SK-N-MC (cell line): Measurements from ENCODE around the gene SELENOO.
A peak's percentile ranks its signal among the peaks of the same experiment; 100 is the strongest.

ENCODE experiments used
- DNase-seq: peaks from one replicate; pipeline ENCODE4 v3.0.0-alpha.2; 2011; ENCODE audit warnings: low read depth, low spot score
- H3K27ac ChIP-seq: fragments of 200-600 bp; sonication (generic); 2 replicates; pipeline ENCODE4 v1.5.1; 2016; ENCODE audit warnings: mixed run types
- H3K36me3 ChIP-seq: fragments of 200-600 bp; sonication (generic); 2 replicates; pipeline ENCODE4 v1.6.1; 2017; ENCODE audit warnings: antibody characterized with exemption, low read length, mixed read lengths; ENCODE audit not compliant: insufficient read depth
- H3K4me3 ChIP-seq: fragments of 200-600 bp; sonication (generic); 2 replicates; pipeline ENCODE4 v1.5.1; 2016
- H3K9ac ChIP-seq: fragments of 200-600 bp; sonication (generic); 2 replicates; pipeline ENCODE4 v1.8.0; 2017; ENCODE audit warnings: mixed run types, mixed read lengths; ENCODE audit not compliant: insufficient read length
- H3K9me3 ChIP-seq: fragments of 200-600 bp; sonication (generic); 2 replicates; pipeline ENCODE4 v1.6.1; 2017; ENCODE audit warnings: low read depth, mild to moderate bottlenecking, antibody characterized with exemption, low read length, moderate library complexity, mixed read lengths
- EZH2 ChIP-seq: fragments of 200-600 bp; sonication (generic); IDR thresholded peaks from one replicate; pipeline ENCODE4 v1.6.1; 2017; ENCODE audit warnings: antibody characterized with exemption
- FOXP2 ChIP-seq: optimal IDR thresholded peaks from 2 replicates; pipeline ENCODE3; 2011; ENCODE audit warnings: mild to moderate bottlenecking, moderate library complexity; ENCODE audit not compliant: insufficient read depth; ENCODE audit errors: extremely low read length, control extremely low read depth
- POLR2AphosphoS5 ChIP-seq: IDR thresholded peaks from 2 replicates; pipeline ENCODE4 v1.6.1; 2012; ENCODE audit warnings: mild to moderate bottlenecking, low read depth, low read length, borderline replicate concordance

The SELENOO gene

DNA sequence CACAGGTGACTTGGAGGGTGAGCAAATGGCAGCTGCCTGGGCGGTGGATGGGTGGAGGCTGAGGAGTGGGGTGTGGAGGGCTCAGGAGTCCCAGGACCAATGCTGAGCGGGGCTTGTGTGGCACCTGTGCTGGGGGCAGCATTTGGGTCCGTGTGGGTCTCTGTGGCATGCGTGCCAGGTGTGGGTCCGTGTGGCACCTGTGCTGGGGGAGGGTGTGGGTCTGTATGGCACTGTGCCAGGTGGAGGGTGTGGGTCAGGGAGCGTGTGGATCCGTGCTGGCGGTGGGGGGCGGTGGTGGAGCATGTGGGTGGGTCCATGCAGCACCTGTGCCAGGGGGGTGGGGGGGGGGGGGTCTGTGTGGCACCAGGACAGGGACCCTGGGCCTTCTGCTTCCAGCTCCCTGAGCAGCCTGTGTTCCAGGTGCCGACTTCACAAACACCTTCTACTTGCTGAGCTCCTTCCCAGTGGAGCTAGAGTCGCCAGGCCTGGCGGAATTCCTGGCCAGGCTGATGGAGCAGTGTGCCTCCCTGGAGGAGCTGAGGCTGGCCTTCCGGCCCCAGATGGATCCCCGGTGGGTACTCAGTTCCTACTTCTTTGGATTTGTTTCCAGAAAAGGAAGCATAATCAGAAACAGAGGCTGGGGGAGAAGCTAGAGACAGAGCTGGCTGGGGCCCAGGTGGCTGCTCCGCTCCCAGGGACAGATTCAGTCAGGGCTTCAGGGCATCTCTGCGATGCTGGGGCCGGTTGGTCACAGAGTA lies 14.7 kb downstream of the SELENOO start:
- no peak overlapping the region for H3K27ac ChIP-seq
- peaks cover 67% of the 10 kb centered on the region for H3K36me3 ChIP-seq
- H3K9me3 ChIP-seq: no peaks in the 10 kb centered on the region
- DNase-seq: no peak
- no peak overlapping the region for H3K4me3 ChIP-seq
- no peak overlapping the region for H3K9ac ChIP-seq
- TF ChIP-seq EZH2 (no peak), POLR2AphosphoS5 (no peak), FOXP2 (no peak)

DNA sequence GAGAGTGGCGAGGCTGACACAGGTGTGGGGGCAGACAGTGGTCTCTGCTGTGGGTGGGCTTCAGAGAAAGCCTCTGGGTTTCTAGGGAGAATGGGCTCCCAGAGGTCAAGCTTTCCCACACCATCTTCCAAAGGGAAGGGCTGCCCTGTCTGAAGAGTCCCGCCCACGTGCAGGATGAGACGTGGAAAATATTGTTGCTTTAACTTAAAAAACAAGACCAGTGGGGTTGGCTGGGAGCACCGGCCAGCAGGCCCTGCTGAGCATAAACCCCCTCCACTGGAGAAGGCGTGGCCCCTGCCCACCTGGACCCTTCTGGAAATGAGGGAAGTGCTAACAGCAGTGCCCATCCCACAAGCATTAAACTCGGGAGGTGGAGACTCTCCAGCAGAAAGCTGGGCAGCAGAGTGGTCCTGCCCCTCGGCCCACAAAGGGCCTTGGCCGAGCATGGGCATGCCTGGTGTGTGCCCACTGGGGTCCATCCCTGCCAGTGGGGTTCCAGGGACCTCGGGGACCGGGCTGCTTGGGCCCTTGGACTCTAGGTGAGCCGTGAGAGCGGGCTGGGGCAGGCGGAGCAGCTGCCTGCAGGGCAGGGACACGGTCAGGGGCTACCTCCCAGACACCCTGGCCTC lies 15.4 kb downstream of the SELENOO start:
- DNase-seq: no peak
- Histone ChIP-seq H3K27ac (no peak overlapping the region), H3K4me3 (no peak overlapping the region), H3K36me3 (peaks cover 65% of the 10 kb centered on the region), H3K9me3 (no peaks in the 10 kb centered on the region), H3K9ac (no peak overlapping the region)
- TF ChIP-seq EZH2 (no peak), FOXP2 (no peak), POLR2AphosphoS5 (no peak; the same call in 1 of the 2 replicates)

DNA sequence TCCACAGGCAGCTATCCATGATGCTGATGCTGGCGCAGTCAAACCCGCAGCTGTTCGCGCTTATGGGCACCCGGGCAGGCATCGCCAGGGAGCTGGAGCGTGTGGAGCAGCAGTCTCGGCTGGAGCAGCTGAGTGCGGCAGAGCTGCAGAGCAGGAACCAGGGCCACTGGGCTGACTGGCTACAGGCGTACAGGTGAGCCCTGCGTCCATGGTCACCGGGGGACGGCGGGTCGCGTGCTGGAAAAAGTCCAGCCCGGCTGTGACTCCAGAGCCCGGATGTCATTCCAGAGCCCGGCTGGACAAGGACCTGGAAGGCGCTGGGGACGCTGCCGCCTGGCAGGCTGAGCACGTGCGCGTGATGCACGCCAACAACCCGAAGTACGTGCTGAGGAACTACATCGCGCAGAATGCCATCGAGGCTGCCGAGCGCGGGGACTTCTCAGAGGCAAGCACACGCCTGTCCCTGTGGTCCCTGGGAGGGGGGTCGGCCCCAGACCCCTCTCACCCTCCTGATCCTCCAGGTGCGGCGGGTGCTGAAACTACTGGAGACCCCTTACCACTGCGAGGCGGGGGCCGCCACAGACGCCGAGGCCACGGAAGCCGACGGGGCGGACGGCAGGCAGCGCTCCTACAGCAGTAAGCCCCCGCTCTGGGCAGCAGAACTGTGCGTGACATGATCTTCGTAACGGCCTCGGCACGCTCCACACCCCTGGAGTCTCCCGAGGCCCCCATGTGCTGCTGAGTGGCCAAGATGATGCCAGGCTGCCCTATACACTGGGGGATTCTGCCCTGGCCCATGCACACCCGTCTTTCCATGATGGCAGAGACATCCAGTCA lies 16.1 kb downstream of the SELENOO start:
- Histone ChIP-seq H3K27ac (no peak overlapping the region), H3K9me3 (no peaks in the 10 kb centered on the region), H3K4me3 (no peak overlapping the region), H3K9ac (no peak overlapping the region), H3K36me3 (peaks cover 62% of the 10 kb centered on the region)
- DNase-seq: no peak
- TF ChIP-seq FOXP2 (no peak), POLR2AphosphoS5 (no peak), EZH2 (no peak)

DNA sequence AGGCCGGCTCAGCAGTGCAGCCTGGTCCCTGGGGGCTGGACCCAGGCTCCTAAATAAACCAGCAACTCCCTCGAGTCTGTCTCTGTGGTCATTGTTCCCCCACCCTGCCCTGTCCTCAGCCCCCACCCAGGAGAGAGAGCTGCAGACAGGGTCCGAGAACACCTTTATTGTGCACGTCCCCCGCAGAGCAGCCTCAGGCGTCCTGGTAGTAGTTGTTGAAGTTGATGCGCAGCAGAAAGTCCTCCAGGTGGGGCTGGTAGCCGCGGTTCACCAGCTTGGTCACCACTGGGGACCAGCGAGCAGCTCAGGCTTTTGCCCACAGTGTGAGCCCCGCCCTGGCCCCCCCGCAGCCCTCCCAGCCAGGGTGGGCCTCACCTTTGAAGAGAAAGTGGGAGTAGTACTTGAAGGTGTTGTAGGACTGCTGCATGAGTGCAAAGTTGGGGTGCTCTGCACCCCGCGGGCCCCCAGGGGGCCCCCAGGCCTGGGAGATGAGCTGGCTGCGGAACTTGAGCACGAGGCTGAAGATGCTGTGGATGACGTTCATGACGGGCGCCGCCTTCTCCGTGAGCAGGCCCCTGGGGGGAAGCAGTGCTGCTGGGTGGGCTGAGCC lies 16.8 kb downstream of the SELENOO start:
- DNase-seq: no peak
- TF ChIP-seq POLR2AphosphoS5 (no peak; the same call in 1 of the 2 replicates), EZH2 (no peak), FOXP2 (no peak)
- H3K4me3 ChIP-seq: no peak overlapping the region
- peaks cover 55% of the 10 kb centered on the region for H3K36me3 ChIP-seq
- no peak overlapping the region for H3K9ac ChIP-seq
- H3K27ac ChIP-seq: no peak overlapping the region
- H3K9me3 ChIP-seq: no peaks in the 10 kb centered on the region

DNA sequence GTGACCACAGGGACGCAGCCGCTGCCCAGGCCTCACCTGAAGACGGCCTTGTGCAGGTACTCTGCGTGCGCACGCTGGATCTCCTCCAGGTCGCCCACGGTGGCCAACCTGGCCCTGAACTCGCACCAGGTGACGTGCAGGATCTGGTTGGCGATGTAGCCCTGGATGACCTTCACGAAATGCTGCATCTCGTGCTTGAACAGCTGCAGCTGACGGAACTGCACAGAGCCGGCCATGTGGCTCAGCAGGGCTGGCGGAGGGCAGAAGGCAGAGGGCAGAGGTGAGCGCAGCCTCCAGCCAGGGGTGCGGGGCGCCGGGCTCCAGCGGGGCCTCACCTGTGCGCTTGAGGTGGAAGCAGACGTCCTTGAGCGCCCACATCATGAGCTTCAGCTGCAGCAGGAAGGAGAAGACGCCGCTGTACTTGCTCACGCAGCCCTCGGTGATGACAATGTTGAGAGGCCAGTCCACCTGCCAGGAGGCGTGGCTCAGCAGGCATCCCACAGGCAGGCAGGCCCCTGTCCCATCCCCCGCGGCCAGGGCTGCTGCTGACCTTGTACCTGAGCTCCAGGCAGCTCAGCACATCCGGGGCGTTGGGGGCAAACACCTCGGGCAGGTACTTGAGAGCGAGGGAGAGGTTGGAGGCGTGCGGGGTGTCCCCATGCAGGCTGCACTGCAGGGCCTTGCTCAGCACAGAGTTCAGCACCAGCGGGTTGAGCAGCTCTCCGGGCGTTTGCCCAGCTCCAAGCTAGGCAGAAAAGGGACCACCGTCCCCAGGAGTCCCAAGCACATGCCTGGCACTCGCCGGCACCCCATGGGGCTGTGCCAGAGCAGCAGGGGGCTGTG lies 17.6 kb downstream of the SELENOO start:
- no peak overlapping the region for H3K27ac ChIP-seq
- no peak for DNase-seq
- peaks cover 48% of the 10 kb centered on the region for H3K36me3 ChIP-seq
- H3K4me3 ChIP-seq: no peak overlapping the region
- no peaks in the 10 kb centered on the region for H3K9me3 ChIP-seq
- TF ChIP-seq POLR2AphosphoS5: no peak
- no peak for TF ChIP-seq EZH2
- TF ChIP-seq FOXP2: no peak
- no peak overlapping the region for H3K9ac ChIP-seq

DNA sequence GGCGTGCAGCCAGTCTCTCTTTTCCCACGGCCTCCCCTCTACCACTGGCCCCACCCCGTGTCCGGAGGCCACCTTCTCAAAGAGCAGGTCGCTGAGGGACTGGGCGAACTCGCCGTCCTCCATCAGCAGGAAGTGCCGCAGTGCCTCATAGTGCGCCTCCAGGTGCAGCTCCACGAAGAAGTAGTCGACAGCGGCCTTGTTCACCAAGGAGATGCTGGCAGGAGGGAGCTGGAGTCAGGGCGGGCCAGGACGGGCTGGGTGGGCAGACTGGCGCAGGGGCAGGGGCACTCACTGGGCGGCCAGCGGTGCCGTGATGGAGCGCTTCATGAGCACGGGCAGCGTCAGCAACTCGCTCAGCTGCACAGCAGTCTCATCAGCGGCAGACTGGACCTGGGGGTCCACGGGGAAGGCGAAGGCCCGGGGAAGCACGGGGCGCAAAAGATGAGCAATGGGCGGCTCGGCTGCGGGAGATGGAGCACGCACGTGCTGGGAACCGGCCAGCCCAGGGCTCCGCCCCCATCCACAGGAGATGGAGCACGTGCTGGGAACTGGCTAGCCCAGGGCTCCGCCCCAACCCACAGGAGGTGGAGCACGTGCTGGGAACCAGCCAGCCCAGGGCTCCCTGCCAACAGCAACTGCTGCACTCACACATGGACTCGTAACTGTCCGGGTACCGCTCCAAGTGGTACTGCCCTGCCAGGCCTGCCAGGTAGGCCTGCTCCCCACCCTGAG lies 18.4 kb downstream of the SELENOO start:
- Histone ChIP-seq H3K27ac (0 out of 2 replicates have a peak overlapping the region, but pooled peaks have one; percentile 31), H3K9me3 (no peaks in the 10 kb centered on the region), H3K9ac (no peak overlapping the region), H3K36me3 (peaks cover 49% of the 10 kb centered on the region), H3K4me3 (no peak overlapping the region)
- no peak for DNase-seq
- TF ChIP-seq FOXP2 (peak; percentile 16), POLR2AphosphoS5 (peak; percentile 17; the same call in 1 of the 2 replicates), EZH2 (no peak)
